Measurements from ENCODE around the gene RHBDD1.

RHBDD1 gene, protein sequence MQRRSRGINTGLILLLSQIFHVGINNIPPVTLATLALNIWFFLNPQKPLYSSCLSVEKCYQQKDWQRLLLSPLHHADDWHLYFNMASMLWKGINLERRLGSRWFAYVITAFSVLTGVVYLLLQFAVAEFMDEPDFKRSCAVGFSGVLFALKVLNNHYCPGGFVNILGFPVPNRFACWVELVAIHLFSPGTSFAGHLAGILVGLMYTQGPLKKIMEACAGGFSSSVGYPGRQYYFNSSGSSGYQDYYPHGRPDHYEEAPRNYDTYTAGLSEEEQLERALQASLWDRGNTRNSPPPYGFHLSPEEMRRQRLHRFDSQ

DNA sequence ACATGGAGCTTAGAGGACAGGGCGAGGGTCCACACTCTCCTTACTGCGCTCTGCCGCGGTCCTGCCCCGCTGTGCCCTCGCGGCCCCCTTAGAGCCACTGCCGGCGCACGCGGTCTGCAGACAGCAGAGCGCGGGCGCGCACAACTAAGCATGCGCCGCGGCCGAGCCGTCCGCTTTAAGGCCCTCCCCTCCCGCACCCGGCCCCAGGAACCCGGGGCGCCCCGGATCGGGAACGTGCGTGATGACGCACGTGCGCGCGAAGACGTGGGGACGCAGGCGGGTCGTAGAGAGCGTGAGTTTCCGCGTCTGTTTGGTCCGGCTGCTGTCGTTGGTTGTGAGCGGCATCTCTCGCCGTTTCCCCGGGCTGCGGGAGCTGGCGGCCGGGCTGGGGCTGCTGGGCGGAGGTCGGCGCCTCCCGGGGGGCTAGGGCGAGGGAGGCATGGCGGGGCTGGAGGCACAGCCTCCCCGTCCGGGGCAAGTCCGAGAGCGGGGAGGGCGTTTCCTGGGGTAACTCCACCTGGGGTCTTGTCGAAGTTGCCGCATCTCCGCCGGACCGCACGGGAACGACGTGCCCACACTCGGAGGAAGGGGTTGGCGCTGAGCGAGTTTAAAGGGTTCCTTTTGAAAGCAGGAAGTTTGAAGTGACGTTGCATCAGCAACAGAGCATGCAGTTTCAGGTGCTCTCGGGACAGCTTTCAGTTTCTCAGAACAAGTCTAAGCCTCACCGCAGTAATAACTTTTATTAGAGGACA is at the start of gene RHBDD1:
RHBDD1 (plus strand) TSS at position 259 of the 752 bp plus-strand sequence. CDS start 28,640 bp downstream, outside the sequence.
- TF ChIP-seq, protein P1, sequence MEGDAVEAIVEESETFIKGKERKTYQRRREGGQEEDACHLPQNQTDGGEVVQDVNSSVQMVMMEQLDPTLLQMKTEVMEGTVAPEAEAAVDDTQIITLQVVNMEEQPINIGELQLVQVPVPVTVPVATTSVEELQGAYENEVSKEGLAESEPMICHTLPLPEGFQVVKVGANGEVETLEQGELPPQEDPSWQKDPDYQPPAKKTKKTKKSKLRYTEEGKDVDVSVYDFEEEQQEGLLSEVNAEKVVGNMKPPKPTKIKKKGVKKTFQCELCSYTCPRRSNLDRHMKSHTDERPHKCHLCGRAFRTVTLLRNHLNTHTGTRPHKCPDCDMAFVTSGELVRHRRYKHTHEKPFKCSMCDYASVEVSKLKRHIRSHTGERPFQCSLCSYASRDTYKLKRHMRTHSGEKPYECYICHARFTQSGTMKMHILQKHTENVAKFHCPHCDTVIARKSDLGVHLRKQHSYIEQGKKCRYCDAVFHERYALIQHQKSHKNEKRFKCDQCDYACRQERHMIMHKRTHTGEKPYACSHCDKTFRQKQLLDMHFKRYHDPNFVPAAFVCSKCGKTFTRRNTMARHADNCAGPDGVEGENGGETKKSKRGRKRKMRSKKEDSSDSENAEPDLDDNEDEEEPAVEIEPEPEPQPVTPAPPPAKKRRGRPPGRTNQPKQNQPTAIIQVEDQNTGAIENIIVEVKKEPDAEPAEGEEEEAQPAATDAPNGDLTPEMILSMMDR (IDR thresholded peaks at IDR 0.05; ENCODE audit: low read depth, low read length, missing control alignments): no peak
- H3K4me3 ChIP-seq (replicated peaks; ENCODE audit: low read depth, low read length): peak within 1 kb of the TSS; percentile 67
- peak; percentile 66 for DNase-seq (ENCODE audit: extremely low read depth, low read depth)

DNA sequence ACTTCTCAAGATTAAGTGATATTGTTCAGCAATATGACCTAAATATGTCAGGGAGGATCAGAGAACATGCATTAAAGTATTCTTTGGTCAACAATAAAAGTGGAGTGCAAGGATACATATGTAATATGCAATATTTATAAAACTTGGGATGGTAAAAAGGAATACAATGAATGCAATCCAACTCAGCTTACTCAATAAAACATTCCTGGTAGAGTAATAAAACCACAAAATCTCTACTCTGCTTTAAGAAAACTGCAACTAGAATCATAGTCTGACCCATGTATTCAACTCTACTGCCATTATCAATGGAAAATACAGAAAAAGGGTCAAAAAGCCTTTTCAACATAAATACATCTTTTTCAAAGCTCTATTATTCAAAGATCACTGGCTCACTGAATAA is 47.8 kb upstream of the RHBDD1 start:
- no peak overlapping the region for H3K4me3 ChIP-seq (replicated peaks; ENCODE audit: low read depth, low read length)
- TF ChIP-seq, protein P1 (IDR thresholded peaks at IDR 0.05; ENCODE audit: low read depth, low read length, missing control alignments): no peak
- DNase-seq (ENCODE audit: extremely low read depth, low read depth): no peak

GRCh38 chr2:226788881-226789490 is 46.9 kb upstream of the RHBDD1 start:
- DNase-seq (ENCODE audit: extremely low read depth, low read depth): no peak
- TF ChIP-seq, protein P1 (IDR thresholded peaks at IDR 0.05; ENCODE audit: low read depth, low read length, missing control alignments): no peak
- no peak overlapping the region for H3K4me3 ChIP-seq (replicated peaks; ENCODE audit: low read depth, low read length)

DNA sequence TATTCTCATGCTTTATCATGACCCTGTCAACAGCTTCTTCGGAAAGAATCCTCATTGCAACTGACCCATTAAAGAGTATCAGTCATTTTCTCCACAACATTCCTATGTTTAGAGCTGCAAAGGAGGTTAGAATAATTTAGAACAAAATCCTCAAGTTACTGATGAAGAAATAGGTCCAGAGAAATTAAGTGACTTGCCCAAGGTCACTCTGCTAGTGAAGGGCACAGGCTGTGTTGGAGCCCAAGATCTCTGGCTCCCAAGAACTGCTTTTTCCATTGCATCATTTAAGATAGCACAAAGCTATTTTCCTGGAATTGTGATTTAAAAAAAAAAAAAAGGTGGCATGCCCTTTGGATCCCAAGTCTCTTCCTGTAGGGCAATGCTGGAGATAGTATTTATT is 45.8 kb upstream of the RHBDD1 start:
- no peak for DNase-seq (ENCODE audit: extremely low read depth, low read depth)
- no peak overlapping the region for H3K4me3 ChIP-seq (replicated peaks; ENCODE audit: low read depth, low read length)
- TF ChIP-seq, protein P1 (IDR thresholded peaks at IDR 0.05; ENCODE audit: low read depth, low read length, missing control alignments): no peak

DNA sequence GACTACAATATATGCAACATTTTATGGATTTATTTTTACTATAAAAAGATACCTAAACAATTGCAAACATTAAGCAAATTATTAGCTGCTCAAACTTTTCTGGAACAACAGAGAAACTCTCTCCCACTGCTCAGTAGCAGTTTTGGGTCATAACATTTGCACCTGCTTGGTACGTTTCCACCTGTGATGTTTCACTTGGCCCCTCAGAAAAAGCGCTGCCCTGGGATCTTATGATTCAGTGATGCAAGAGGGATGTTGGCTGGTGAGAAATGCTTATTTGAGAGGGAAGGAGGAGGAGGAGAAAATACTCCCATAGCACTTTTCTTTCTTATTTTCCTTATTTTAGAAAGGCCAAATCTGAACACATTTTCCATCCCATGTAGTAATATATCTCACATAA is 45.4 kb upstream of the RHBDD1 start:
- no peak overlapping the region for H3K4me3 ChIP-seq (replicated peaks; ENCODE audit: low read depth, low read length)
- TF ChIP-seq, protein P1 (IDR thresholded peaks at IDR 0.05; ENCODE audit: low read depth, low read length, missing control alignments): no peak
- DNase-seq (ENCODE audit: extremely low read depth, low read depth): no peak

GRCh38 chr2:226791056-226791486 is 44.8 kb upstream of the RHBDD1 start:
- peak overlapping the region; percentile 77 for H3K4me3 ChIP-seq (replicated peaks; ENCODE audit: low read depth, low read length)
- TF ChIP-seq, protein P1 (IDR thresholded peaks at IDR 0.05; ENCODE audit: low read depth, low read length, missing control alignments): no peak
- no peak for DNase-seq (ENCODE audit: extremely low read depth, low read depth)

Data from HFF-Myc (cell line).